Right lobe of liver (tissue), 6 donors: ENCODE data around the gene MED19. TPM values are rescaled to one million over a fixed set of nuclear protein-coding genes. Genes with fewer than 3 reads are reported as not detected.

Source experiments
- ATAC-seq, 4 donors: fragments of 200-7000 bp; cut with Tn5 transposase; one replicate each; pipeline ENCODE4 v1.9.1; 2020; ENCODE audit warnings: mild to moderate bottlenecking in 4 of 4, moderate library complexity in 4 of 4
- DNase-seq, 3 donors: peaks; one replicate each; pipeline ENCODE4 v3.0.0-alpha.2; 2020
- H3K27ac ChIP-seq, 3 donors: fragments of 200-600 bp; one replicate each; pipeline ENCODE4 v1.8.0; 2022
- H3K27me3 ChIP-seq, 2 donors: fragments of 200-600 bp; one replicate each; pipeline ENCODE4 v1.8.0; 2022
- H3K36me3 ChIP-seq, 4 donors: fragments of 200-600 bp; sonication (generic) in 1 of 4; one replicate each; pipeline versions ENCODE4 v1.5.1 to v1.8.0; 2017 to 2022; ENCODE audit warnings: control low read depth in 1 of 4
- H3K4me1 ChIP-seq, 4 donors: fragments of 200-600 bp; sonication (generic) in 1 of 4; one replicate each; pipeline versions ENCODE4 v1.5.1 to v1.8.0; 2017 to 2022; ENCODE audit warnings: control low read depth in 1 of 4
- H3K4me3 ChIP-seq, 3 donors: fragments of 200-600 bp; one replicate each; pipeline ENCODE4 v1.8.0; 2022
- H3K9me3 ChIP-seq, 4 donors: fragments of 200-600 bp; sonication (generic) in 1 of 4; one replicate each; pipeline versions ENCODE4 v1.5.1 to v1.8.0; 2017 to 2022; ENCODE audit warnings: control low read depth in 1 of 4
- CTCF ChIP-seq, 4 donors: fragments of 200-600 bp in 3 of 4; fragments of 450-650 bp in 1 of 4; IDR thresholded peaks; one replicate each; pipeline versions ENCODE4 v1.5.1 to v1.8.0; 2016 to 2022; ENCODE audit warnings: antibody characterized with exemption in 4 of 4, mild to moderate bottlenecking in 2 of 4
- POLR2A ChIP-seq: fragments of 450-650 bp; IDR thresholded peaks from one replicate; pipeline ENCODE4 v1.6.1; 2017; ENCODE audit warnings: antibody characterized with exemption, mild to moderate bottlenecking
- WGBS: methylation state at CpG from one replicate; pipeline ENCODE4 v1.1.6; 2018; ENCODE audit warnings: low coverage, low lambda C conversion rate; ENCODE audit not compliant: insufficient coverage; ENCODE audit errors: missing lambda C conversion rate; 5-methylcytosine and 5-hydroxymethylcytosine counted together
- intact Hi-C, 2 donors: fragments of 100-400 bp; cut with DNase I; formaldehyde crosslinking; loops; one replicate each; pipeline versions ENCODE4 v1.11.2 to v1.14.1; 2022
- total RNA-seq, 6 experiments: library from RNA; depleted of rRNA in 2 of 6; stranded (reverse); fragments of >200 nt in 2 of 6; fragmentation: NEBNext Ultra II Directional in 3 of 6; extraction: Animal tissue kit (Norgen Biotek cat#: 25700) in 3 of 6; gene quantifications; one replicate each; pipeline versions ENCODE4 v1.1.0 to v1.2.4, GENCODE V29; 2016 to 2023
- donor health status: DM: no; HTN: yes; CAD: no.
- donor health status: DM: no; HTN: no; CAD: no.
- donor health status: DM: no; HTN: no; CAD: no.
- donor health status: DM: no; HTN: yes; CAD: no.
- donor health status: DM: no; HTN: yes; CAD: no.

MED19 gene
- total RNA-seq, 6 experiments from 2014 or later, result 5.7 to 8.7 (median 6.3) TPM

GRCh38 chr11:57668434-57668782, 43.6 kb downstream of the MED19 start:
- Histone ChIP-seq H3K4me1 (peaks cover 0 to 27% (median 0%) of the 10 kb centered on the region in 4 donors), H3K27me3 (no peaks in the 10 kb centered on the region), H3K9me3 (no peaks in the 10 kb centered on the region), H3K27ac (peak overlapping the region; percentile 91 to 100 (median 97)), H3K4me3 (peak overlapping the region; percentile 73 to 95 (median 91)), H3K36me3 (peaks cover 0 to 16% (median 8%) of the 10 kb centered on the region in 4 donors)
- WGBS, result under 1% methylated on average over 11 of the region's 31 CpGs
- DNase-seq (no peak), ATAC-seq (peak; percentile 4 to 5 (median 5))
- intact Hi-C loops, result no loop called here
- TF ChIP-seq CTCF (IDR thresholded peaks at IDR 0.05), result no peak

GRCh38 chr11:57667736-57668433, 44.1 kb downstream of the MED19 start, which contains the start of gene ZDHHC5:
Gene ZDHHC5 (plus strand): TSS chr11:57668114. CDS start chr11:57673091, 4,977 bp downstream.
- peaks cover 0 to 27% (median 0%) of the 10 kb centered on the region in 4 donors for H3K4me1 ChIP-seq
- intact Hi-C loops, result no loop called here
- peak; percentile 47 to 66 (median 52) for TF ChIP-seq CTCF (IDR thresholded peaks at IDR 0.05)
- TF ChIP-seq POLR2A, result peak; percentile 92
- H3K4me3 ChIP-seq, result peak within 1 kb of the TSS; percentile 73 to 95 (median 91)
- peaks cover 0 to 10% (median 6%) of the 10 kb centered on the region in 4 donors for H3K36me3 ChIP-seq
- DNase-seq, result peak; percentile 99
- no peaks in the 10 kb centered on the region for H3K9me3 ChIP-seq
- 0% methylated on average over 10 of the region's 96 CpGs for WGBS
- H3K27ac ChIP-seq, result peak within 1 kb of the TSS; percentile 91 to 100 (median 97)
- ATAC-seq, result peak; percentile 89 to 94 (median 91)
- H3K27me3 ChIP-seq, result no peaks in the 10 kb centered on the region

GRCh38 chr11:57667117-57667735, 44.8 kb downstream of the MED19 start:
- DNase-seq (peak; percentile 98 to 99 (median 98)), ATAC-seq (peak; percentile 86 to 89 (median 88))
- Histone ChIP-seq H3K27me3 (no peaks in the 10 kb centered on the region), H3K4me3 (peak overlapping the region; percentile 73 to 95 (median 91)), H3K4me1 (peaks cover 0 to 27% (median 0%) of the 10 kb centered on the region in 4 donors), H3K27ac (peak overlapping the region; percentile 91 to 100 (median 97)), H3K9me3 (no peaks in the 10 kb centered on the region), H3K36me3 (peaks cover 0 to 7% (median 3%) of the 10 kb centered on the region in 4 donors)
- intact Hi-C loops, result no loop called here
- 0% methylated on average over 27 of the region's 29 CpGs for WGBS
- no peak for TF ChIP-seq POLR2A
- no peak for TF ChIP-seq CTCF (IDR thresholded peaks at IDR 0.05)

- intact Hi-C loops, result no loop called here
- no peaks in the 10 kb centered on the region for H3K27me3 ChIP-seq
- no peak for TF ChIP-seq CTCF (IDR thresholded peaks at IDR 0.05)
- peaks cover 0 to 31% (median 14%) of the 10 kb centered on the region in 4 donors for H3K36me3 ChIP-seq
- ATAC-seq, result no peak
- 100% methylated on average over 5 of the region's 9 CpGs for WGBS
- H3K27ac ChIP-seq, result no peak overlapping the region
- H3K4me3 ChIP-seq, result no peak overlapping the region
- no peaks in the 10 kb centered on the region for H3K9me3 ChIP-seq
- no peak for DNase-seq
- peaks cover 0 to 11% (median 0%) of the 10 kb centered on the region in 4 donors for H3K4me1 ChIP-seq
These were observed 48.0 kb downstream of the MED19 start for GRCh38 chr11:57663975-57664374.
